ENCODE data around the gene SLN.
"Not testable (repeated sequence)": the region's sequence is repeated elsewhere in the genome, so short reads cannot be mapped to it uniquely, and the experiment has no call there.

Gene SLN

DNA sequence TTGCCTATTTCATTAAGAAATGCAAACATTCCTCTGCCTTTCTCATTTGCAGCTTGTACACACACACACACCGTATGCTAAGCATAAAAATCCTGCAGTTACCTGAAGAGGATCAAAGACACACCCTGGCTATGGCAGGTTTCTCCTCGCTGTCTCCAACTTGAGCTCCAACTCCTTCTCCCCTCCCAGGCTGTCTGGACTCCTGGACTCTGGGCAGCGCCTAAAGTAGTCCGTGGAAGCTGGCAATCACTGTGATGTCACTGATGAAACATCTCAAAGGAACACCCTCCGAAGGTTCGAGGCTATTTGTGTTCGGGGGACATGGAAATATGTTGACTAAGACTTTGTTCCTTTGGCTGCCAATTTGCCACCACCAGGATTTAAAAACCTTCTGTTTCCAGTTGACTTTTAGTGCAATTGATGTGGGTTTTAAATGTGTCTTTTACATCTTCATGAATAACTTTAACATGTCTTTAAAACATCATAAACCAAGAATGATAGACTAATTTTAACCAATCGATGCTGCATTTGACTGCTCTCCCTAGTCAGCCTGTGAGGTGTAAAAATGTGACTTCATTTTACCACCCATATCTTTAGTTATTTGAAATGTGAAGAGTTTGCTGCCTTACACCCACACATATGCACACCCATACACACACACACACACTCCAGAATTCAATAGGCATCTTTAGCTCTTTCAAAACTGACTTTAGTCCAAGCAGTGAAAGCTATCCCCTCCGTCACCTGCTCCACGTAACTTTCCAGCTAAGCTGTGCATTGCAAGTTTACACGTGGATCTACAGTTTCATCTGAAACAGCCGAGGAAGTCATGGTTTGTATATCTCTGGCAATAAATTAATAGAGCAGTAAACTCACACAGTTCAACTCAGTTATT, at the start of gene SLN:
TSS of gene SLN (minus strand) at position 196 of the 895 bp plus-strand sequence.
- DNase-seq (ENCODE audit: low read depth in 2 of 2), result no peak

DNA sequence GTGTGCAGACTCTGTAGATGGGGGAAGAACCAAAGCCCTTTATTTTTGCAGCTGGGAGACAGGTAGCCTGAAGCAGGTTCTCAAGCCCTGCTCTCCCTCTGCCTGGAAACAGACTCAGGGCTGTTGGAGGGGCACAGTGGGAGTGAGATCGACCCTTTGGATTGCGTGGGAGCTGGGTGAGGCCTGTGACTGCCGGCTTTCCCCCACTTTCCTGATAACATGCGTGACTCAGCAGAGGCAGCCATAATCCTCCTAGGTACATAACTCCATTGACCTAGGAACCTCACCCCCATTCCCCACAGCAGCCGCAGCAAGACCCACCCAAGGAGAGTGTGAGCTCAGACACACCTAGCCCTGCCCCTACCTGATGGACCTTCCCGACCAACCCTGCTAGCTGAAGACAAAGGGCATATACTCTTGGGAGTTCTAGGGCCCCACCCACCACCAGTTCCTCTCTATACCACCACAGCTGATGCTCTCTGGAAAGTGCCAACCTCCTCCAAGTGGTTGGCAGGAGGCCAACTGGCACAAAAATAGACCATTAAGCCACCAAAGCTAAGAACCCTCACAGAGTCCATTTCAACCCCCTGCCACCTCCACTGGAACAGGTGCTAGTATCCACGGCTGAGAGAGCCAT, 47.0 kb upstream of the SLN start:
- not testable (repeated sequence) for DNase-seq (ENCODE audit: low read depth in 2 of 2)

DNA sequence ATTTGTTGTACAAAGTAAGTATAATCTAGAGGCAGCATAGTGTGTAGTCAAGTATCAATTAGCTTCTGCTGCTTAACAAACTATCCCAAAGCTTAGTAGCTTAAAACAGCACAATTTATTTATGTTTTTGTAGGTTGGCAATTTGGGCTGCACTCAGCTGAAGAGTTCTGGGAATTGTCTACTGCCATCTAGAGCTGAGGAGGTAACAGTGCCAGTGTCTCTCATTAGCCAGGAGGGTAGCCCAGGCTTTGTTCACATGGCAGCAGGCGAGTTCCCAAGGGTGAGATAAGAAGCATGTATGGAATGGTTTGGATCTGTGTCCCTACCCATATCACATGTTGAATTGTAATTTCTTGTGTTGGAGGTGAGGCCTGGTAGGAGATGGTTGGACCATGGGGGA, 45.8 kb upstream of the SLN start:
- no peak for DNase-seq (ENCODE audit: low read depth in 2 of 2)

DNA sequence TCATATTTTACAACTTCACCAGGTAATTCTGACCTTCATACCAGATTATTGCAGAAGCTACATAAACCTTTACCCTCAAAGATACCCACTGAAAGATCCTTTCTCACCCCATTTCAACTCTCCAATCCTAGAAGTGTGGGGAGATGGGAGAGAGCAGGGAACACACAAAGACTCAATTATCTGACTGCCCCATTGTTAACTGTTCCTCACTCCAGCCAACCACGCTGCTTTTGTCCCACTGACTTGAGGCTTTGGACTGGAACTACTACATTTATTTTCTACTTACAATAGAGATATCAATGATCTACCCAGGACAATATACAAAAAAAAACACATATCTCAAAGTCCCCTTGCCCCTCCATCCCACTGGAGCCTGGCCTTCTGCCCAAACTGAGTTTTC, 44.7 kb upstream of the SLN start:
- no peak for DNase-seq (ENCODE audit: low read depth in 2 of 2)

DNA sequence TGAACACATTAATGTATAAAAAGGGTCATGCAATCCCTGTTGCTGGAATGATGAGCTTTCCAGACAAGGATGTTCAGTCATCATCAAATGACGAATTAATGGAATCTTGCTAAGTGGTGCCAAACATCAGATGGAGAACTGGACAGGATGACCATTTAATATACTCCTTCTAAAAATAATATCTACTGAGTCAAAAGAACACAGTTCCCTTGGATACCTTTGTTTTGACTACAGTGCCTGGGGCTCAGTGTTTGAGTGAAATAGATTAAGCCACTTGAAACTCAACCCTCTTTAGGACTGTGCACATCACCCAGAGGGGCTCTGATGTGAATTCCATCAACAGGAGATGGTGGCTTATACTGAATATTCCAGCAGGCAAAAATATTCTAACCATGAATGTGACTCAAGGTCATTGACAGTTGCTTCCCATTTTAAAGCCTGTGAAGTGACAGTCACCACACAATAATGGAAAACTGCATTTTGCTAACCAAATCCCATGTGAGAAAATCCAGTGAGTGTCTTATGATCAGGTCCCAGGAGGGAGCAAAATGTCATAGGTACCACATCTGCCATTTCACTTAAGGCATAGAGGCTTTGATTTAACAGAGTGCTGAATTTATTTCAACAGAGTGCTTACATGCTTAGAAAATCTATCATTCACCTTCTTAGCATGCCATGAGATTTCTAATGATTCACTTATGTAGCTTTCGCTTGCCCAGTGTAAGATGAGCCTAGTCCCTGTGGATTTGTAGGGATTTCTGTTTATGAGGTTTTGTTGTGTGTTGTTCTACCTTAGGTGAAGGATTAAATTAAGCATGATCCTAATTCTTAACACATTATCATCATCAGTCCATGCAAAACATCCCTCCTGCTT, 41.3 kb upstream of the SLN start:
- DNase-seq (ENCODE audit: low read depth in 2 of 2), result no peak

DNA sequence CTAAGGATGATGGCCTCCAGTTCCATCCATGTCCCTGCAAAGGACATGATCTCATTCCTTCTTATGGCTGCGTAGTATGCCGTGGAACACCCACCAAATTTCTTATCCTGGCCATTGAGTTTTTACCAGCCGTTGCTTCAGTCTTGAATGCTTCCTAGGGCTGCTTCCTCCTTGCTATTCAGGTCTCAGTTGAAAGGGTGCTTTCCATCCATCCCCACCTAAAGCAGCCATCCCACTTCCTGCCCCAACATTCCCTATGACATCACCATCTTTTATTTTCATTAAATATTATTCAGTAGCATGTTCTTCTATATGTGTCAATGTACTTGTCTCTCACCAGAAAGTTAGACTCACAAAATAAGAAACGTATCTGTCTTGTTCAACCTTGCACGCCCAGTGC, 40.7 kb upstream of the SLN start:
- DNase-seq (ENCODE audit: low read depth in 2 of 2), result no peak

DNA sequence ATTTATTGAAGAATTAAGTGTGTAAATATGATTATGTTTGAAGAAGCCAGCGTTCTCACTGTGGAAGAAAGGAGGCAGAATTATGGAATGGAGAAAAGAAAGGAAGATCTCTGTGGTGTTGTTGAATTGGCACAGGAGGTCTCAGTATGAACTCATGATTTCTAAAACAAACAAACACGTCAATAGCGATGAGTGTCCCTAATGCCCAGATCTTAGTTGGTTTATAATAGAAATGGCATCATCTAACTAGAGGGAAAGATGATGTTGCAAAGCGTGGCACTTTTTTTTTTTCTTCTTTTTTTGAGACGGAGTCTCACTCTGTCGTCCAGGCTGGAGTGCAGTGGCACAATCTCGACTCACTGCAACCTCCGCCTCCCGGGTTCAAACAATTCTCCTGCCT, 39.2 kb upstream of the SLN start:
- no peak for DNase-seq (ENCODE audit: low read depth in 2 of 2)

DNA sequence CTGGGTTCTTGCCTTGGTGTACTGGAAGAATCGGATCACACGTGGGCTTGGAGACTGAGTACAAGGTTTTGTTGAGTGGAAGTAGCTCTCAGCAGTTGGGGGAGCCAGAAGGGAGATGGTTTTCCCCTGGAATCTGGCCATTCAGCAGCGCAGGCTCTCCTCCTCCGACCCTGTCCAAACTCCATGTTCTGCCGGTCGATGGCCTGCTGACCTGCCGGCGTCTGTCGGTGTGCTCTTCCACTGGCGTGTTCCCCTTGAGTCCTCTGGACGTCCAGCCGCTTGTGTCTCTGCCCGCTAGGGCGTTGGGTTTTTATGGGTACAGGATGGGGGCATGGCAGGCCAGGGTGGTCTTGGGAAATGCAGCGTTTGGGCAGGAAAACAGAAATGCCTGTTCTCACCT, 38.5 kb upstream of the SLN start:
- no peak for DNase-seq (ENCODE audit: low read depth in 2 of 2)

DNA sequence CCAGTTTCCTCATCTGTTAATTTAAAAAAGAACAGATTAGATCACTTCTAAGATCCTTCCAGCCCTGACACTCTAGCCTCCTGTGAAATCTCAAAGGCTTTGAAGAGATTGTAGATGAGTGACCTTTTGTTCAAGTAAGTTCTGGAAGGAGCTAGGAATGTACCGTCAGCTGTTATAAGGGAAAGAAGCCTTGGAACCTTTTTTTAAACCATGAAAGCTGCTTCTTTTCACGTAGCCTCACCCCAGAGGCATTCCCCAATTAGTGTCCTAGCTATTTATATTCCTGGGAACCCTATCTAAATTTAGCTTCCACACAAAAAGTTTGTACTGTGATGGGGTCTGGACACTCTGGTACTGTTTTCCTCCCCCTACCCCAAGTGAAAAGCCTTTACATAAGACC, 35.8 kb upstream of the SLN start:
- DNase-seq (ENCODE audit: low read depth in 2 of 2), result no peak

DNA sequence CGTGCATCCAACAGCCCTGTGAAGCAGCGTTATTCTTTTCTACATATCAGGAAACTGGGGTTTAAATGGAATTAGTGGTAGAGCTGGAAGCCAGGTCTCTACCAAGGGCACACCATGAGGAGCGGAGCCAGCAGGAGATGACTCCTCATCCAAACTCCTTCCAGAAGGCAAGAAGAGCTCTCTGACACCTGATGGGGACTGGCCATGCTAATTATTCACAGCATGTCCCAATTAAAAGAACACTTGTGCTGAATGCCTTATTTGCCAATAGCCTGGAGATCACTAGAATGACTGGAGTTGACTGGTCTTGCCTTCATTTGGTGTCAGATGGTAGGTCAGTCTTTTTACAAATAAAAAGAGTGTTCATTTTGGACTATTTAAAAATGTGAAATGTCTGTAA, 32.9 kb upstream of the SLN start:
- DNase-seq (ENCODE audit: low read depth in 2 of 2), result no peak

DNA sequence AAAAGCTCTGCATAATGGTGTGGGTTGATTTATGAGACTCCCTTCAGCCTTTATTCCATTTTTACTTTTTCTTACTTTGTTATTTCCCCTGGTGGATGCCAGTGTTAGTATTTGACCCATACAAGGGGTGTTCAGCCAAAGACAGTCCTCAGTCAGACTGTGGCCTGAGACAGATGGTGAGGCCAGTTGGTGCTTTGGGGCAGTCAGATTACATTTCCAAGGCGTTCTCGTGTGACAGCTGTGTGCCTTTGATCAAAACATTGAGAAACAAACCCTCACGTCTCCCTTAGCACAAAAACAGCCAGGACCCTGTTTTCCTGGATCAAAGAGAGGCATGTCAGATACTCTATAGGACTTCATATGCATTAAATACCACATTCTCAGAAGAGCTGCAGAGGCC, 31.3 kb upstream of the SLN start:
- no peak for DNase-seq (ENCODE audit: low read depth in 2 of 2)

DNA sequence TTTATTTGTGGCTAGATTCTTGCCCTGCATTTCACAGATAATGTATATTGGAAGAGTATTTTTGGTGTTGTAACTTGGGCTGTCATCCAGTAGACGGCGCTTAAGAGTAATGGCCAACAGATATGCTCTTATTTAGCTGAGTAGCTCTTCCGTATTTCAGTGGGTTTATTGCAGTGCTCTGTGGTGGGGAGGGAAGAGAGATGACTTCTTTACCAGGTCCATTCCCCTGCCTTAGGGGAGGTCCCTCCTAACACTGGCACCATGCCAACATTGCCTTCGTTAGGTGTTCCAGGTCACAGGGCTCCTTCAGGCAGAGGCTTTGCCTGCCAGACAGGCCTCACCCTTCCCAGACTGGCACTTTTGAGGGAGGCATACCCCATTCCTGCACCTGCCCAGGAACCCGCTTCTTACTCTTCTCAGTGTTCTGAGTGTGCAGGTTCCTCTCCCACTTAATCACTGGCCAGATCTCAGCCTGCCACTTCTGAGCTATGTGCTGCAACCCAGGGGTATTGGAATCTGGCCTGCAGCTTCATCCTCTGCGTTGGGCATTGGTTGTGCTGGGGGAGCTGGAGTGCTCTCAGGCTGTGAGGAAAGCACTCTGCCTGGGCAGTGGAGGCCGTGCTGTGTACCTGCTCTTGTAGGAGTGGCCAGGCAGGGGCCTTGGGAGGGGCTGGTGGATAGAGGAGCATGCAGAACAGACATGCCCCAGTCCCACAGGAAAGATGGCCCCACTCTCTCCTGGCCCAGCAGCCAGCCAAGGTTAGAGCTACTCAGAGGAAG, 29.4 kb upstream of the SLN start:
- DNase-seq (ENCODE audit: low read depth in 2 of 2), result peak in 1 of 2 donors; percentile 0

DNA sequence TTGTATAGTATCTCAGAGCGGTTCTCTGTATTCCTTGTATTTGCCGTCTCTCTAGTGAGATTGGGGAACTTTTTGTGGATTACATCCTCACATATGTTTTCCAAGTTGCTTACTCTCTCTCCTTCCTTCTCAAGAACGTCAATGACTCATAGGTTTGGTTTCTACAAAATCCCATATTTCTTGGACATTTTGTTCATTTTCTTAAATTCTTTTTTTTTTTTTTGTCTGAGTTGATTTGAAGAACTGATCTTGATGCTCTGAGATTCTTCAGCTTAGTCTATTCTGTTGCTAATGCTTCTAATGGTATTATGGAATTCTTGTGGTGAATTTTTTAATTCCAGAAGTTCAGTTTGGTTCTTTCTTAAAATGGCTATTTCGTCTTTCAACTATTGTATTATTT, 28.4 kb upstream of the SLN start:
- no peak for DNase-seq (ENCODE audit: low read depth in 2 of 2)

DNA sequence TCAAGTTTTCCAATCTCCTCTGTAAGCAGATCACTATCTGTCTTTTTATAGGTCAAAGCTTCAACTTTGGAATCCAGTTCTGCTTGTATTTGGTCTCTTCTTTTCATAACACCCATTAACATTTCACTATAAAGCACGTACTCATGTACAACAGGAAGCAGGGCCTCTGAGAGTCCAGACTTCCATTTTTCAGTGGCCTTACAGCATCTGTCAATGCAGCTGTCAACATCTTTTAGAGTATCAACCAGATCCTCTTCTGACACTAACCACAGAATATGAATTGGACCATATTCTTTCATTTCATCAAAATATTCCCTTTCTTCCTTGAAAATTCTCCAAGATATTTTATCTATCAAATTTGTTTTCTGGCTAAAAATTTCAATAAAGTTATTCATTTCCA, 24.7 kb upstream of the SLN start:
- no peak for DNase-seq (ENCODE audit: low read depth in 2 of 2)

DNA sequence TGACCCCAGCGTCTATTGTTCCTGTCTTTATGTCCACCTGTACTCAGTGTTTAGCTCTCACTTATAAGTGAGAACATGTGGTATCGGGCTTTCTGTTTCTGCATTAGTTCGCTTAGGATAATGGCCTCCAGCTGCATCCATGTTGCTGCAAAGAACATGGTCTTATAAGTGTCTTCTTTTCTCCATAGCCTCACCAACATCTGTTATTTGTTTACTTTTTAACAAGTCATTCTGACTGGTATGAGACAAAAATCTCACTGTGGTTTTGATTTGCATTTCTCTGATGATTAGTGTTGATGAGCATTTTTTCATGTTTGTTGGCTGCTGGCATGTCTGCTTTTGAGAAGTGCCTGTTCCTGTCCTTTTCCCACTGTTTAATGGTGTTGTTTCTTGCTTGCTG, 21.7 kb upstream of the SLN start:
- DNase-seq (ENCODE audit: low read depth in 2 of 2), result no peak

DNA sequence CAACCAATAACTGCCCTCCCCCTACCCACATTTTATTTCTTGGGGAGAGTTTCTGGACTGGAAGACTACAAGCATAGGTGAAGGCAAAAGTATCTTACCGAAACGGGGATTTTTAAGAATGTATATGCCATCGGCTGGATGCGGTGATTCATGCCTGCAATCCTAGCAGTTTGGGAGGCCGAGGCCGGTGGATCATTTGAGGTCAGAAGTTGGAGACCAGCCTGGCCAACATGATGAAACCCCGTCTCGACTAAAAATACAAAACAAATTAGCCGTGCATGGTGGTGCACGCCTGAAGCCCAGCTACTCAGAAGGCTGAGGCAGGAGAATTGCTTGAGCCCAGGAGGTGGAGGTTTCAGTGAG, 20.8 kb upstream of the SLN start:
- no peak for DNase-seq (ENCODE audit: low read depth in 2 of 2)

DNA sequence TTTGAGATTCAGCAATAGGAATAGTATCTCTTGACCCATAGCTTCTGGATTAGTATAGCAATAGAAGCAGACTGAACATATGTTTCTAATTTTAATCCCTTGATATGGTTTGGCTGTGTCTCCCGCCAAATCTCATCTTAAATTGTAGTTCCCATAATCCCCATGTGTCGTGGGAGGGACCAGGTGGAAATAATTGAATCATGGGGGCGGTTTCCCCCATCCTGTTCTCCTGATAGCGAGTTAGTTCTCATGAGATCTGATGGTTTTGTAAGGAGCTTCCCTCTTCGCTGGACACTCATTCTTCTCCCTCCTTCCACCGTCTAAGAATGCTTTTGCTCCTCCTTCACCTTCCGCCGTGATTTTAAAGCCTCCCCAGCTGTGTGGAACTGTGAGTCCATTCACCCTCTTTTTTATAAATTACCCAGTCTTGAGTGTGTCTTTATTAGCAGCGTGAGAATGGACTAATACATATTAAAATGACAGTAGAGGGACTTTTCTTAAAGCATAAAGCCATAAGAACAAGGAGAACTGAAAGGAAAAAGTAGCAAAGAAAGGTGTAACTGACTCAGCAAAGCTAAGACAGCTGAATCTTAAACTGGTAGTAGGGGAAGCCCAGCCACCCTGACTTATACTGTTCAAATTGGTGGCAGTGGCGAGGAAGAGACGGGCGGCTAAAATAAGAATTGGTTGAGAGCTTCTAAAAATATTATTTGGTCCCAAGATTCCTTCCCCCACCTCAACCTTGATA, 20.3 kb upstream of the SLN start:
- no peak for DNase-seq (ENCODE audit: low read depth in 2 of 2)

DNA sequence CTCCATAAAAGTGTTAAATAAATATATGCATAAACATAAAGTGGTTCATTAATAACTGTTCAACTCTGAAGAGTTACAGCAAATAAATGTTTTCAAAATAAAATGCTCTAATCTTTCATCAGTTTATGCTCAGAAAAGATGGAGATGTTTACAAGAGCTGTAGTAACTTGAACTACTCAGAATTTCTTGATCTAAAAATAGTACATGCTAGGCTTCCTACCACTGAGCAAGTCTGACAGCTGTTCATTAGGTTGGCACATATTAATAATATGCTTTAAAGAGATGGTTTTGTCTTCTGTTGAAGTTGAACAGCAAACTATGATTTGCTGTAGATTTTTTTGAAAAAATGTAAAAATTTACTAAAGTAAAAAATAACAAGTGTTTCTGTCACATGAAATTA, 10.8 kb upstream of the SLN start:
- DNase-seq (ENCODE audit: low read depth in 2 of 2), result no peak

DNA sequence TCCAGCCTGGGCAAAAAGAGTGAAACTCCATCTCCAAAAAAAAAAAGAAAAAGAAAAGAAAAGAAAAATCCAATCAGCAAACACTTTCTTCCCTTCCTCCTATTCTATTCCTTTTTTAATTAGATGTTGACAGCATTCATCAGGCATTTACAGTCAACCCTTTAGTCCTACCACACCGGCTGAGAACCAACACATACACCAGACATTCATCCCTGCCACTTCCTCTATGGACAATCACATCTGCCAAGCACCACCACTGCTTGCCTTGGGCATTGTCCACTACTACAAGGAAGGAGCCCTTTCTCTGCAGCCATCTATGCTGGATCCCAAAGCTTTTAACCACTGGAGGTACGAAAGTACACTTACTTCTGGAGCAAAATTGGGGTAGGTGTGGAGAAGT, 9.4 kb upstream of the SLN start:
- DNase-seq (ENCODE audit: low read depth in 2 of 2), result no peak

DNA sequence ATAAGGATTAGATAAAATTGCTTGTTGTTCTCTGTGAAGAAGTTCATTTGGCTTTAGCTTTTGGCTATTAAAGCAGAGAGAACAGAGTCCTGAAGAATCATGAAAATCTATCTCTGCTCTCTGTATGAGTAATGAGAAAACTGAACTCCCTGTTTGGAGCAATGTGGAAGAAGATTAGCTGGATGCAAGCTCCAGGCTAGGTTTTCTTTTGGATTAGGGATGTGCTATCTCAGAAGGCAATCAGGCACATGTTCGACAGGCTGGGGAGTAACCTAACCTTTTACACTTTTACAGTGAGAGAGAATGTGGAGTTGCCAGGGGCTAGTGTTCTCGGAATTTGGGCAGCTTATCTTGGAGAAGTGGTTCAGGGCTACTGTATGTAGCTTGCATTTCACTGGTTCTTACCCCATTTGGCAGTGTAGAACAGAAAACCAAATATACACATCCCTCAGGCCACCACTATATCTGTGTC, 8.5 kb upstream of the SLN start:
- no peak for DNase-seq (ENCODE audit: low read depth in 2 of 2)
